Hepatocyte (in vitro differentiated cells): Measurements from ENCODE around the gene HIPK4.

ENCODE experiments used
- EZH2 ChIP-seq: fragments of 200-600 bp; sonication (generic); IDR thresholded peaks from 2 replicates; pipeline ENCODE4 v1.6.1; 2016; ENCODE audit warnings: antibody characterized with exemption, mild to moderate bottlenecking, borderline replicate concordance
- EZH2phosphoT487 ChIP-seq: fragments of 200-600 bp; sonication (generic); IDR thresholded peaks from one replicate; pipeline ENCODE4 v1.6.1; 2018; ENCODE audit warnings: antibody characterized with exemption, mild to moderate bottlenecking, low read depth, moderate library complexity; ENCODE audit not compliant: unreplicated experiment, severe bottlenecking
- TF ChIP-seq, protein P1 (sequence below): fragments of 200-600 bp; sonication (generic); IDR thresholded peaks from 2 replicates; pipeline ENCODE4 v1.5.1; 2016; ENCODE audit warnings: antibody characterized with exemption, mild to moderate bottlenecking; ENCODE audit not compliant: poor library complexity

DNA sequence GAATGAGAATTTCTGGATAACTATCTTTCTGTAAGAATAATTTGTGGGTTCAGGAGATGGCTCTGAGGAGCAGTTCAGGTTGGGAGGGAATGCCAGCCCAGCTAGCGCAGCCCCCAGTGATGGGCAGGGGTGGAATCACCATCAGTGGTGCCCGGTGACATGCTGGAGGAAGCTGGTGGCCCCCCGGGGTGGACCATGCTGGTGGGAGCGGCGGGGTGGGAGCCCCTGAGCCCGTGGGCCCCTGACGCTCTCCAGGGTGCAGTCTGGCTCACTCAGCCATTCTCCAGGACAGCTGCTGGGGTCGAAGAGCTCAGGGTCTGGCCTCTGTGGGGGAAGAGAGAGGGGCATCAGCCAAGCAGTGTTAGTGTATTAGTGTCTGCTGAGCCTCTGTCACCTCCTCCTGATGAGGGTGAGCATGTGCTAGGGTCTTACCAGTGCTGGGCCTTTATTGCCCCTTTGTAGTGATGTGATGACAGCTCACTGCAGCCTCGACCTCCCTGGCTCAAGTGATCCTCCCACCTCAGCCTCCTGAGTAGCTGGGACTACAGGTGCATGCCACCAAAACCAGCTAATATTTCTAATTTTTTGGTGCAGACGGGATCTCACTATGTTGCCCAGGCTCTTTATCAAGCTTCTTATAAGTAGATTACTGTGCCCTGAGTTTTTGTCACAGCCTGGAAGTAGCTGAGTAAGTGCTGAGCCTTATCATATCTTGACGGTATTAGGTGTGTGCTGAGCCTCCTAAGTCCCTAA lies 10.4 kb downstream of the HIPK4 start:
- TF ChIP-seq, protein P1, sequence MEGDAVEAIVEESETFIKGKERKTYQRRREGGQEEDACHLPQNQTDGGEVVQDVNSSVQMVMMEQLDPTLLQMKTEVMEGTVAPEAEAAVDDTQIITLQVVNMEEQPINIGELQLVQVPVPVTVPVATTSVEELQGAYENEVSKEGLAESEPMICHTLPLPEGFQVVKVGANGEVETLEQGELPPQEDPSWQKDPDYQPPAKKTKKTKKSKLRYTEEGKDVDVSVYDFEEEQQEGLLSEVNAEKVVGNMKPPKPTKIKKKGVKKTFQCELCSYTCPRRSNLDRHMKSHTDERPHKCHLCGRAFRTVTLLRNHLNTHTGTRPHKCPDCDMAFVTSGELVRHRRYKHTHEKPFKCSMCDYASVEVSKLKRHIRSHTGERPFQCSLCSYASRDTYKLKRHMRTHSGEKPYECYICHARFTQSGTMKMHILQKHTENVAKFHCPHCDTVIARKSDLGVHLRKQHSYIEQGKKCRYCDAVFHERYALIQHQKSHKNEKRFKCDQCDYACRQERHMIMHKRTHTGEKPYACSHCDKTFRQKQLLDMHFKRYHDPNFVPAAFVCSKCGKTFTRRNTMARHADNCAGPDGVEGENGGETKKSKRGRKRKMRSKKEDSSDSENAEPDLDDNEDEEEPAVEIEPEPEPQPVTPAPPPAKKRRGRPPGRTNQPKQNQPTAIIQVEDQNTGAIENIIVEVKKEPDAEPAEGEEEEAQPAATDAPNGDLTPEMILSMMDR: no peak
- TF ChIP-seq EZH2 (no peak), EZH2phosphoT487 (no peak)
